Measurements from ENCODE around the gene FAAH.

FAAH gene

GRCh38 chr1:46379996-46380395, 14.1 kb upstream of the FAAH start:
- H3K36me3 Mint-ChIP-seq = peaks cover 3% of the 10 kb centered on the region
- no peak overlapping the region for H3K27ac Mint-ChIP-seq
- CTCF ChIA-PET = no interaction called here
- H3K4me1 Mint-ChIP-seq = no peaks in the 10 kb centered on the region
- H3K9me3 Mint-ChIP-seq = peaks cover 4% of the 10 kb centered on the region
- no peak for DNase-seq
- no peak overlapping the region for H3K4me3 Mint-ChIP-seq
- H3K27me3 Mint-ChIP-seq = peaks cover 4% of the 10 kb centered on the region

GRCh38 chr1:46380508-46380907, 13.6 kb upstream of the FAAH start:
- H3K36me3 Mint-ChIP-seq = peaks cover 3% of the 10 kb centered on the region
- no peak overlapping the region for H3K27ac Mint-ChIP-seq
- no peak overlapping the region for H3K4me3 Mint-ChIP-seq
- H3K9me3 Mint-ChIP-seq = peaks cover 4% of the 10 kb centered on the region
- H3K4me1 Mint-ChIP-seq = no peaks in the 10 kb centered on the region
- no peak for DNase-seq
- CTCF ChIA-PET = interaction anchor here (1.0 kb wide), 1 partner anchor 136 kb away, joined by 5 read pairs; no protein-coding TSS in a partner anchor
- H3K27me3 Mint-ChIP-seq = peaks cover 4% of the 10 kb centered on the region

GRCh38 chr1:46393510-46393909, 607 bp upstream of the FAAH start:
- Mint-ChIP-seq H3K4me1 (peaks cover 9% of the 10 kb centered on the region), H3K4me3 (peak overlapping the region; percentile 57), H3K27me3 (peaks cover 48% of the 10 kb centered on the region), H3K9me3 (peaks cover 14% of the 10 kb centered on the region), H3K36me3 (peaks cover 6% of the 10 kb centered on the region), H3K27ac (no peak overlapping the region)
- CTCF ChIA-PET = no interaction called here
- no peak for DNase-seq

- H3K27ac Mint-ChIP-seq = no peak overlapping the region
- CTCF ChIA-PET = no interaction called here
- H3K4me1 Mint-ChIP-seq = peaks cover 9% of the 10 kb centered on the region
- peak overlapping the region; percentile 69 for H3K4me3 Mint-ChIP-seq
- peaks cover 14% of the 10 kb centered on the region for H3K9me3 Mint-ChIP-seq
- peaks cover 52% of the 10 kb centered on the region for H3K27me3 Mint-ChIP-seq
- no peak for DNase-seq
- H3K36me3 Mint-ChIP-seq = peaks cover 6% of the 10 kb centered on the region
These were observed 852 bp downstream of the FAAH start for GRCh38 chr1:46394872-46395465.

GRCh38 chr1:46396441-46397398, 2.6 kb downstream of the FAAH start:
- Mint-ChIP-seq H3K36me3 (peaks cover 6% of the 10 kb centered on the region), H3K4me3 (no peak overlapping the region), H3K9me3 (peaks cover 14% of the 10 kb centered on the region), H3K27me3 (peaks cover 52% of the 10 kb centered on the region), H3K27ac (no peak overlapping the region), H3K4me1 (peaks cover 9% of the 10 kb centered on the region)
- CTCF ChIA-PET = interaction anchor here (0.5 kb wide), 1 partner anchor 306 kb away, joined by 3 read pairs; no protein-coding TSS in a partner anchor
- DNase-seq = no peak

- H3K9me3 Mint-ChIP-seq = no peaks in the 10 kb centered on the region
- CTCF ChIA-PET = interaction anchor here (1.6 kb wide), 1 partner anchor 11 kb away, joined by 4 read pairs; no protein-coding TSS in a partner anchor
These were observed 5.2 kb downstream of the FAAH start for GRCh38 chr1:46399307-46399706.

GRCh38 chr1:46400421-46400820, 6.3 kb downstream of the FAAH start:
- Mint-ChIP-seq H3K9me3 (no peaks in the 10 kb centered on the region), H3K27ac (no peak overlapping the region), H3K27me3 (peaks cover 17% of the 10 kb centered on the region), H3K36me3 (no peaks in the 10 kb centered on the region), H3K4me3 (no peak overlapping the region), H3K4me1 (no peaks in the 10 kb centered on the region)
- DNase-seq = no peak
- CTCF ChIA-PET = interaction anchor here (0.6 to 1.6 kb wide), 3 partner anchors 10 to 281 kb away, joined by 3 to 4 read pairs (median 3); no protein-coding TSS in a partner anchor

More at GRCh38 chr1:46399307-46399706, 5.2 kb downstream of the FAAH start:
- Mint-ChIP-seq H3K27ac (no peak overlapping the region), H3K27me3 (peaks cover 28% of the 10 kb centered on the region), H3K36me3 (no peaks in the 10 kb centered on the region), H3K4me3 (no peak overlapping the region), H3K4me1 (peaks cover 4% of the 10 kb centered on the region)
- DNase-seq = no peak

- Mint-ChIP-seq H3K4me3 (no peak overlapping the region), H3K27ac (no peak overlapping the region), H3K4me1 (no peaks in the 10 kb centered on the region), H3K36me3 (no peaks in the 10 kb centered on the region), H3K27me3 (peaks cover 12% of the 10 kb centered on the region), H3K9me3 (no peaks in the 10 kb centered on the region)
- CTCF ChIA-PET = no interaction called here
- no peak for DNase-seq
These were observed 7.2 kb downstream of the FAAH start for GRCh38 chr1:46401154-46401913.

GRCh38 chr1:46401964-46402626, 8.0 kb downstream of the FAAH start:
- CTCF ChIA-PET = interaction anchor here (0.6 to 1.0 kb wide), 3 partner anchors 16 to 120 kb away, joined by 4 to 5 read pairs (median 4); no protein-coding TSS in a partner anchor
- H3K4me1 Mint-ChIP-seq = no peaks in the 10 kb centered on the region
- H3K4me3 Mint-ChIP-seq = no peak overlapping the region
- no peak overlapping the region for H3K27ac Mint-ChIP-seq
- H3K9me3 Mint-ChIP-seq = no peaks in the 10 kb centered on the region
- no peaks in the 10 kb centered on the region for H3K36me3 Mint-ChIP-seq
- peaks cover 7% of the 10 kb centered on the region for H3K27me3 Mint-ChIP-seq
- no peak for DNase-seq

GRCh38 chr1:46403916-46404315, 9.8 kb downstream of the FAAH start:
- Mint-ChIP-seq H3K27ac (no peak overlapping the region), H3K27me3 (peaks cover 4% of the 10 kb centered on the region), H3K4me3 (no peak overlapping the region), H3K36me3 (no peaks in the 10 kb centered on the region), H3K9me3 (no peaks in the 10 kb centered on the region), H3K4me1 (no peaks in the 10 kb centered on the region)
- CTCF ChIA-PET = no interaction called here
- DNase-seq = no peak

GRCh38 chr1:46404482-46405196, 10.5 kb downstream of the FAAH start:
- Mint-ChIP-seq H3K27me3 (no peaks in the 10 kb centered on the region), H3K4me3 (no peak overlapping the region), H3K9me3 (no peaks in the 10 kb centered on the region), H3K27ac (no peak overlapping the region), H3K36me3 (no peaks in the 10 kb centered on the region), H3K4me1 (no peaks in the 10 kb centered on the region)
- DNase-seq = no peak
- CTCF ChIA-PET = interaction anchor here (0.8 to 1.7 kb wide), 3 partner anchors 35 to 773 kb away, joined by 3 to 7 read pairs (median 3); no protein-coding TSS in a partner anchor

GRCh38 chr1:46405197-46405555, 11.1 kb downstream of the FAAH start:
- no peak overlapping the region for H3K27ac Mint-ChIP-seq
- H3K4me3 Mint-ChIP-seq = no peak overlapping the region
- no peaks in the 10 kb centered on the region for H3K36me3 Mint-ChIP-seq
- CTCF ChIA-PET = interaction anchor here (0.8 to 1.7 kb wide), 3 partner anchors 35 to 772 kb away, joined by 3 to 7 read pairs (median 3); no protein-coding TSS in a partner anchor
- no peak for DNase-seq
- H3K9me3 Mint-ChIP-seq = no peaks in the 10 kb centered on the region
- no peaks in the 10 kb centered on the region for H3K27me3 Mint-ChIP-seq
- no peaks in the 10 kb centered on the region for H3K4me1 Mint-ChIP-seq

GRCh38 chr1:46405724-46406123, 11.6 kb downstream of the FAAH start:
- Mint-ChIP-seq H3K36me3 (no peaks in the 10 kb centered on the region), H3K9me3 (no peaks in the 10 kb centered on the region), H3K27ac (no peak overlapping the region), H3K4me1 (no peaks in the 10 kb centered on the region), H3K27me3 (no peaks in the 10 kb centered on the region), H3K4me3 (no peak overlapping the region)
- CTCF ChIA-PET = interaction anchor here (0.8 to 1.7 kb wide), 3 partner anchors 34 to 772 kb away, joined by 3 to 7 read pairs (median 3); no protein-coding TSS in a partner anchor
- DNase-seq = no peak

Measured in activated naive CD4-positive, alpha-beta T cell treated with anti-CD3 and anti-CD28 coated beads, Interleukin-2, amount 10 ng/mL, durations not matched to agents 7 days and 5 days (primary cell).